HG02938 (cell line): ENCODE results near the gene LDB2.

Source experiments
- ATAC-seq: cut with Tn5 transposase; IDR thresholded peaks from one replicate; pipeline ENCODE4 v1.9.1; 2021; ENCODE audit warnings: mild to moderate bottlenecking, moderate library complexity; ENCODE audit not compliant: unreplicated experiment

LDB2 gene

DNA sequence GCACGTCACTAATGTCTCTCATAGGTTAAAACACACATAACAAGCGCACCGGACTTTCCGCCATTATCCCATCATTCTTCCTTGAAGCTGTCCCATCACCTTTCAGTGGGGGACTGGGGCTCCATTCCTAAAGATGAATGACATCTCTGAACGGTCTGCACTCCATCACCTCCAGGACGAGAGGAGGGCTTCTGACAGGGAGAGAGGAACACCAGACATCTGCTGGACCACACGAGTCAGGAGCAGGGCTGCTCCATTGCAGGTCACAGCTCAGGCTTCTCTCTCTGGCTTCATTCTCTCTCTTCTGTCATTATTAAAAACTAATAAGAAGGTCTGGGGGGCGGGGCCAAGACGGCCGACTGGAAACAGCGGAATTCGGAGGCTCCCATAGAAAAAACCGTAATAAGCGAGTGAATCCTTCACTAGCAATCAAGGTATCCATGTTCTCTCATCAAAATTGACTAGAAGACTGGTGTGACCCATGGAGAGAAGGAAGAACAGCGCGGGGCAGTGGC is 289.8 kb downstream of the LDB2 start:
- no peak for ATAC-seq

DNA sequence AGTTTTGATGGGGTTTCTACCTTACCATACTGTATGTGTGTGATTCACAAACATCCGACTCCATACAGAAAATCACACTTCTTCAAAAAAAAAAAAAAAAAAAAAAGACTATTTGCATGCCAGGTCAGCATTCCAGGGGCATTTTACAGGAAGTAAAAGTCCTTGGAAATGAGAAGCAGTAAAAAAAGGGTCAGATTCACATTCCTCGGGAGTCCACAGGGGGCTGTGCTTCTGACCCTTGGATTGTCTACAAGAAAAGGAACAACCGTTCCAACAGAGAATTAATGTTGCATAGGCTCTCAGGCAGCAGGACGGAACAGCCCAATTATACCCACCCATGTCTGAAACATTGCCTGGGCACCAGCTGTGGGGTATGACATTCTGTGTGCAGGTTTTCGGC is 290.3 kb downstream of the LDB2 start:
- no peak for ATAC-seq

DNA sequence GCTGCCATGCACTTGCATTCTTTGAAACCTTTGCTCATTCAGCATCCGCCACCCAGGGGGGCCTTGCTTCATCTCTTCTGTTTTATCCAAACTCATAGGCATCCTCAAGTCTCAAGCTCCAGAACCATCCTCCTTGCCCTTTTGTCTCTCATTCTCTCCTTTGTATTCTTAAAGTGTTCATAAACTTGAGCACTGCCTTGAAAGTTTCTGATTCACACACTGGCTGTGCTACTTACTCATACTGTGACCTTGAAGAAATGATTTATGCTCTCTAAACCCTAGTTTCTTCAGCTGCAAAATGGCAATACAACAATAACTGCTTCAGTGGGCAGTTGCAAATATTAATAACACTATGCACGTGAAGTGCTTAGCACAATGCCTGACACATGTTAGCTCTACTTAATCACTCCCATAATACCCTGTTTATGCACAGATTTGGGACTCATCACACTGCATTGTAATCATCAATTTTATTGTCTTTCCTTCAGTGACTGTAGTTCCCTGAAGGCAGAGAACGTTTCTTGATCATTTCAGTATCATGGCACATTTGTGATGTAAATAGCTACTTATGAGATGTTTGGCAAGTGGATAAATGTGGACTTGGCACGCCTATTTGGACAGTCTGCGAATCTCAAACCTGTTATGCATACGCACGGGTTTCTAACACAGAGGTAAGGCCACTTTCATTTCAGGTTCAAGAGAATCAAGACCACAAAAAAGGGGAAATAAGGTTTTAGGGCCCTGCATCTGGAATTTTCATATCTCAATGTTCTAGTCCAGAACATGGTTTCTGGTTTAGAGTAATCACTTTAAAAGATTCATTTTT is 291.0 kb downstream of the LDB2 start:
- ATAC-seq = no peak

DNA sequence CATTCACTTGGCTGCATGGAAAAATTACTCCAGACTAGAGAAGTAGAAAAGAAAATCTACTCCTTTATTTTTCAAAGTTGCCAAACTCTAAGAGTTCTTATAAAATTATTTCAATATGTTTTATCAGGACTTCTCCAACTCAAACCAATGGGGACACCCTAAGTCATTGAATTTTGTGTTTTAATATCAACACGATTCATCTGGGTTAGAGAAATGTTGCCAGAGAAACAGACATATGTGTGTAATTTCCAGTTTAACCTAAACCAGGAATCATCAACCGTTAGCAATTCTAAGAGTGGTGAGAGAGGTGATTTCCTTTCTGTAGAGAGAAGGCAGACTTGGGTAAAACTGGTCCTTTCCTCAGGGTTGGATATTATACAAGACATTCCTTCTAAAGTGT is 291.8 kb downstream of the LDB2 start:
- no peak for ATAC-seq

DNA sequence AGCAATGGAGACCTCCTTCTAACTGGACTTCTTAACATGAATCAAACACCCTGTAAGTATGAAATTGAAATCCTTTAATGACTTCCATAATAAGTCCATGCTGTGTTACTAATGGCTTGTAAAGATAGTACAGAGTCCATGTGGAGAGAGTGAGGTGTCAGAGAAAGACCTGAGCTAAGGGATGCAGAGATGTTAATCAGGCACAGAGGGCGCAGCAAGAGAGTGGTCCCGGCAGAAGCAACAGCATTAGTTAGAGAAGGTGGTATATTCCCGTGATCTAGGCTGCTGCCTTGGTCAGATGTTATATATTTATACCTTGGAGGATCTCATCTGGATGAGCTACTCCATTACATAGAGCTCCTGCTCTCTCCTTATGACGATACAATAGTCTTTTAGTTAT is 295.3 kb downstream of the LDB2 start:
- no peak for ATAC-seq

DNA sequence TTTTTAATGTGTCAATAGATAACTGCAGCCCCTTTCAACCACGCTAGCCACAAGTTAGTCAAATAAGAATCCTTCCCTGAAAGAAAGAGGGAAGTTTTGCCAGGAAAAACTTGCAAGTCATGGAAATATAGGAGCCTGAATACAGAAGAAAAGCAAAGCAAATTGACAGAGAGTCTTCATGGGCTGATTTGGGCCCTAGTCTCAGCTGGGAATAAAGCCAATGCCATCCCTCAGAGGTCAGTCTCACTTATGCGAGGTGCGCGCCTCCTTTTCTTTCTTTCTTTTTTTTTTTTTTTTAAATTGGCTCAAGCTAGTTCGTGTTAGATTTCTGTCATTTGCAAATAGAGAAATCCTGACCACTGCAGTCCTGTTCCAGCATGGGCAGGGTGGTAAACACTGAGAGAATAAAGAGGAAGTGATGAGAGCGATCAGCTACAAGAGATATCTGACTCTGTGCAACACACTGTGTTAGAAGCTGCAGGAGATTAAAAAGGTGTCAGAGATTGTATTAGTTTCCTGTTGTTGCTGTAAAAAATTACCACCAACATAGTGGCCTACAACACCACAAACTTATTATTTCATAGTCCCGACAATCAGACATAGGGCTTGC is 299.7 kb downstream of the LDB2 start:
- no peak for ATAC-seq

DNA sequence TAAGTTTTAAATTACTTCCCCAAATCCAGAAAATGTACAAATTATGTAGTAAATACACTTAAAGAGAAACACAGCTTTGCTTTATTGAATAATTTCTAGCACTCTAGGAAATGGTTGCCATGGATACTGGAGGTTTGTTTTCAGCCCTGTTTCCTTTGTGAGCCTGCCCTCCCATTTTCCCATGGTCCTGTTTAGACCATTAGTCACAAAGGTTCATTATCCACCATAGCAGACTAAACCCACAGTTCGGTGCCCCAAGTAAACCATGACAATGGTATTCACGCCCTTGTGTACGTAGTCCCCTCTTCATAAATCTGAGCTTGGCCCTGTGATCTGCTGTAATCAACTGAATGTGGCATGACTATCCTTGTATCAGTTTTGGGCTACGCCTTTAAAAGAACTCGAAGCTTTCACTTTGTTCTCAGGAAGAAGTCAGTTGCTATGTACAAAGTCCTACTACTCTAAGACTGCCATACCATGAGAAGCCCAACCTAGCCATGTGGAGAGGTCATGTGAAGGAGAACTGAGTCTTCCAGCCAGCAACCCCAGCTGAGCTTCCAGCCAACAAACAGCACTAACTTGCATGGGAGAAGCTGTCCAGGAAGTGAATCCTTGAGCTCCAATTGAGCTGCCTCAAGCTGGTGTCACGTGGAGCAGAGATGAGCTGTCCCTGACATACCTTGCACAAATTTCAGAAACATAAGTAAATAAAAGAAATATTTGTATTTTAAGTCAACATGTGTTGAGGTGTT is 300.4 kb downstream of the LDB2 start:
- no peak for ATAC-seq

DNA sequence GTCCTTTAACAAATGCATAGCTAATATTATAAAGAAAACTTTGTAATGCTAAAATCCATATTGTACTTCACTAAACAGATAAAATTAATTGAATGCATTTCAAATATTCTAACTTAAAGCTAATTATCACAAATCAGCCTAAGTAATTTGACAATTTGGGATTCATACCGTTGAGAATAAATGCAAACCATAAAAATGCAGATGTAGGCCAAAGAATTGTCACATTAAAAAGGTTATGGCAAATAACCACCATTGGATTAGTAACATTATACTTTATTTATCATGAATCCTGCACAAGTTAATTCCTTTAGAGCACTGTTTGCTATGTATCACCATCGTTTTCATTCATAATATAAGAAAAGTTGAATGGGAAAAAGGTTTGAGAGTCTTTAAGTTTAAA is 301.0 kb downstream of the LDB2 start:
- ATAC-seq = no peak

DNA sequence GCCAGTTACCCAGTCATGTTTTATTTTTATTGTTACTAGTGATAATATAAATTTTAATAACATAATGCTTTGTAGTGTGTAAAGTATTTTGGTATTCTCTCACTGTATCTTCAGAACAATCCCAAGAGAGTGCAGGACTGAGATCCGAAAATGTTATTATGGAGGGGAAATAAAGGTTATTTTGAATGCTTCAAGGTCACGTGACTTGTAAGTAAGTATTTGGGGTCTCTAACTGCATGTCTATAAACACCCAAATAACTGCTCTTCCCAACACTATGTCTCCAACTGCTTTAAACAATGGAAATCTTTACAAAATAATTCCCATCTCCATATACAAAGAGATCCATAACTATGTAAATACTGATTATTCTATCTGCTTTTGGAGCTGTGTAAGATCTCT is 302.2 kb downstream of the LDB2 start:
- ATAC-seq = no peak

DNA sequence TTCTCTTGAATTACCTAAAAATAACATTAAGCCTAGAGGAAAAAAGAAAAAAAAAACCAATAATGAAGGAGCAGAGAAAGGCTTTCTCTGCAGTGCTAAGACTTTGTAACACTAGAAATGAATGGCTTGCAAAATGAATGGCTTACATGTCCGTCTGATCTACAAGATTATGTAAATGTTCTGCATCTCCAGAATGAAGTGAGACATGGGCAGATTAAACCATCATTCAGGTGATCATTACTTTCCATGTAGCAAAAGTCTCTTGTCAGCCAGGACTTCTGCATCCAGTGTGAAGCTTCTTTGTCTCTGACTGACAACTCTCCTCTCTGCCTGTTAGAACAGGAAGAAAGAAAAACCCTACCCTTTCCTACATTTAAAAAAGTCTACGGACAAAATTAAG is 304.3 kb downstream of the LDB2 start:
- no peak for ATAC-seq

DNA sequence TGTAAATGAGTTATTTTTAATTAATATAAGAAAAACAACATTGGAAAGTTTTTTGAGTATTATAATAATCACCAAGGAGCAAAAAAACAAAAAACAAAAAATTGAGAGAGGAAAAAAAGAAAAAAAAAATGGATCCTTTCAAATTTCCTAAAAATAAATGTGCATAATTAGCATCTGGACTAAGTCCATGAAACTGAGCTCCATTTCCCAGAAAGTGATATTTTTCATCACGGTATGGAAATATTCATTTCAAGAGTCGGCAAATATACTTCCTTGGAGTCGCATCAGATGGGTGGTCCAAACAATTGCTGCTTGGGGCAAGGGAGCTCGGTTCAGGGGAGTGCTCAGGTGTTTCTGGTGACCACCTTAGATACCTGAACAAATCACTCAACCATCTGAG is 305.1 kb downstream of the LDB2 start:
- no peak for ATAC-seq

DNA sequence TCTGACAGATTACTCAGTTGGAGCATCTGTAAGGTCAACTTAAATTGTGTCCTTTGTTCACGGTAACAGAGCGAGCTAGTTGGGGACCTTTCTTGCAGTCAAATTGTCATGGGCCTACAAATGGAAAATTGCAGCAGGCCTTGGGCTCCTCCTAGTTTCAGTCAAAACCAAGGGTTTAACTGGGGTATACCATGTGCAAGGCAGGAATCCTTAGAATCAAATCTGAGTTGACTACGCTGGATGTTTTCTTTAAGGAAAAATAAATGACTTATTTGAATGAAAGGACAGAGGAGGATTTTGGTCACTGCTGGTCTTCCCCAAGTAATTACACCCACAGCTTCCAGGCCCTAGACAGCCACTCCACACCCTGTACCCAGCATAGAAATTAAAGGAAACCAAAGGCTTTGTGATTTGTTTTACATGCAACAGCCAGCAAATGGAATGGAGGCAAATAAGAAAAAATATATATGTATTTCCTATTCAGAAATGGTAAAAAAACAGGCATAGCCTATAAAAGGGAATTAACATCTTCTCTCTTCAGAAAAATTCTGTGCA is 307.1 kb downstream of the LDB2 start:
- ATAC-seq = no peak

DNA sequence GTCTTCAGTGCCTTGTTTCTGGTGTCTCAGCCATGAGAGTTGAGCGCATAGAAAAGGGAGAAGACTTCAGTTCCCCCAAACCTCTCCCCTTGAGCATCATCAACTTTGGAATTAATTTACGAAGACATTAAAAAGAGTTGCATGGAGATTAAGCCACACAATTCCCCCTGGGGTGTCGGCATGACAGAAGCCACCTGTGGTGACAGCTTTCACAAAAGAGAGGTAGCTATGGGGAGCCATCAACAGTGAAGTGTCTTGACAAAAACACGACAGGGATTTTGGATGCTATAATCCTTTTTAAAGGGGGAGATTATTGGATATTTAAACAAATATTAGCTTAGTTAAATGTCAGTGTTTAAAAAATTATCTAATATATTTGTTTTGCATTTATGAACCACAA is 307.6 kb downstream of the LDB2 start:
- no peak for ATAC-seq

DNA sequence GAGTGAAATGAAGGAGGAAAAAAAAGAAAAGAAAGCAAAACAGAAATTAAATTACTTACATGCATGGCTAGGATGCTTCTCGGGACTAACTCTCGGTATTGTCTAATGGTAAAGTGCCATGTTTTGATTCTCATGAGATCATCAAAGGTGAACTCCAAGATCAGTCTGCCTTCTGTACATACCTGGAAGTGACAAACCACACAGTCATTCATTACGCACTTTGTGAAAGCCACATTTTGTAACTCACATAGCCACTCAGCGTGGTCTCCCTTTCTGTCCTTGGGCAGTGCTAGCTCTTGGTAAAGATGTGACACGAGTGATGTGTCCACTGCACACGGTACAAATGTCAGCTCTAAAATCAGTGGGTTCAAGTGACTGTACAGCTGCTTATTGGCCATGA is 309.8 kb downstream of the LDB2 start:
- no peak for ATAC-seq

DNA sequence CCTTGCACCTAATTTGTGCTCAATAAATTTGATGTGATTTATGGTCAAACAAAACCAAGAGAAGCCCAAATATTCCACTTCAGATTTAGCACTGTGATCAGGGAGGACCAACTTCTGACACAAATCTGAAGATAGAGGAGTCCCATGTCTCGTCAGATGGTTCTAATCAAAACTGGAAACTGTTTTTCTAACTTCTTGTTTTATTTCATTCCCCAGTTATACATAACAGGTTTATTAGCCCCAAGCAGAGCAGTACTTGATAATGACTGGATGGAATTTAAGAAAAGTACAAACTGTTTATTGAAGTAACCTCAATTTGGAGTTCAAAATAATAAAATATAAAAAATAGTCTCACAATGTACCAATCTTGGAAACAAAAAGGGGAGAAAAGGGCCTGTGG is 310.3 kb downstream of the LDB2 start:
- ATAC-seq = no peak

DNA sequence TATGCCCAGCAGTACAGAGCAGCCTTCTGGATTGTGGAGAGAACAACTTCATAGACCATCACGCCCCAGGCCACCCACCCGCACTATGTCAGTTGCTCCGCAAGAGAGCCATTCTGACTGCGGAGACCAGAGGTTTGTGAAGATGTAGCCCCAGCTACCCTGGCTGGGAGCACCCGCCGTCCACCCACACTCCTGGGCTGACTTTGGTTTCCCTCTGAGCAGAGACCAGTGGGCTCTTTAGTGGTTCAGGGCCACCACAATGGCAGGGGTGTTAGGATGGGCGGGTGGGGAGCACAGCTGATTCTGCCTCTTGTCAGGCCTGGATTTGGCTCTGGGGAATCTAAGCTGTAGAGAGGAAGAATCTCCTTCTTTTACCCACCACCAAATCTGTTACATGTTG is 313.4 kb downstream of the LDB2 start:
- no peak for ATAC-seq

DNA sequence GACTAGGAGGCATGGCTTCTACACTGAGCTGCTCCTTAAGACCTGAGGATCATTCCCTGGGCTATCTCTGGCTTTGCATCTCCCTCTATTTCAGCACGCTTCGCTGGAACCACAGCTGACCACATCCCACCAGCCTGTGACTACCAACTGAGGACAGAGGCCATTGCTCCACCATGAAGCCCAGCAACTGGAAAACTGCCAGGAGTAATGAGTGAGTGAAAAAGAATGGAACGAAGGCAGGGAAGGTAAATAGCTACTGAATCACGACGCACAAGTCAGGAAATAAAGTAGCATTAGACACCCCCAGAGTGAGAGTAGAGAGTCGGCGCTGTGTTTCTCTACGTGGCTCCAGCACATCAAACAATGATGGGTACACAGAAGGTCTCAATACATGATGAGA is 314.7 kb downstream of the LDB2 start:
- no peak for ATAC-seq

DNA sequence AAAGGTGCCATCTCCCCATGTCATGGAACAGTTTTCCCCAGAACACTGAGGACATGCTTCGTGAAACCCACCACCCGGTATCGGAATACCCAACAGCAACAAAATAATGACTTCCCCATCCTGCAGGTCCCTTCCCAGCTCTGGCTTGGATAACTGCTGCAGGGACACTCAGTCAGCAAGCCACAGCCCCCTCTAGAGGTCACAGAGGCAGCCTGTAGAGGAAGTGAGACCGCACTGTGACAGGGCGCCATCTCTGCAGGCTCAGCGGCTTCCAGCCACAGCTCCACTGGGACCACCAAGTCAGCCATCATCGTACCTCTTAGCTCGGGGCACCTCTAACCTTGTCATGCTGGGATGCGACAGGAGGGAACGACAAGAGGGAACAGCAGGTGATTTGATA is 315.9 kb downstream of the LDB2 start:
- ATAC-seq = no peak

DNA sequence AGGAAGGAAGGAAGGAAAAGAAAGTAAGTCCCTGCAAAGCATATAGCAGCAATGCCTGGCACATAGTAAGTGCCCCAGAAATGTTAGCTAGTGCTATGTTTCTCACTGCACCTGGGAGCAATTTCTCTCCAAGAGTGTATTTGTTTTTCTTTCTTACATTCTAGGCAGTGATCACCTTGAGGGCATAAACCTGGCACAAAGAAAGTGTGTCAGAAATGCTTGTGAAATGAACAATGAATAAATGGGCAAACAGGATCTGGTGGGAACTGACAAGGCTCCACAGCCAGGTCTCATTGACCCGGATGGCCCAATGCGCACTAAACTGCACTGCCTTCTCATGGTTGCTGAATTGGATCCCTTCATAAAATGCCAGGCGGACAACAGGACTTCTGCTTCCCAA is 316.4 kb downstream of the LDB2 start:
- no peak for ATAC-seq

DNA sequence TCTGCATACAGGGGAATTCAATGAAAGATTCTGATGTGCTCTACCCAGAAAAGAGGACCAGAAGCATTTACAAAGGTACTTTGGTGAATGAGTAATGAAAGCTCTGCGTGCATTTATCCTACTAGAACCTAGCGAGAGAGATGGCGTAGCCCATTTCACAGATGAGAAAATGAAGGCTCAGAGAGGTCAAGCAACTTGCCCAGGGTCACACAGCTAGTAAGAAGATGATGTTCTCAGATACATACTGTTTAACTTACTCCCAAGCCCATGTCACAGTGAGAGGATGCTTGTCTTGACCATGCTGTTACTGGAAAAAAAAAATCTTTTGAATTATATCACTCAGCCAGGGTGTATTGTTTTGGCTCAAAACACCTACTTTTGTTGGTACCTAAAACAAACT is 317.3 kb downstream of the LDB2 start:
- ATAC-seq = no peak

DNA sequence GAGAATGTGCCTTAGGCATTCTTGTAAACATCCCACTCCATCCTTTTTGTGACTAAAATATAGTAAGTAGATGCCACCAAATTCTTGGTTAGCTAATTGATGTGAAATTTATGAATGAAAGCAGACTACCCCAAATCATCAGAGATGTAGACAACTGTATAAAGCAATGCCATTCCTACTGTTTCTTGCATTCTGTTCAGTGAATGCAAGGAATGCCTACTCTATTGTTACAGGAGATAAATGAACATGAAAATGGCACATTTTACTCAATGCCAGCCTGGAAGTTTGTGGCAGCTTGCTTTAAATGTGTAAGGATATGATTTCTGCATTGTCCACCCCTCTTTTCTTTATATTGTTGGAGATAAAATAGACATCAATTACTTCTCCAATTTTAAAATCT is 317.9 kb downstream of the LDB2 start:
- ATAC-seq = no peak

DNA sequence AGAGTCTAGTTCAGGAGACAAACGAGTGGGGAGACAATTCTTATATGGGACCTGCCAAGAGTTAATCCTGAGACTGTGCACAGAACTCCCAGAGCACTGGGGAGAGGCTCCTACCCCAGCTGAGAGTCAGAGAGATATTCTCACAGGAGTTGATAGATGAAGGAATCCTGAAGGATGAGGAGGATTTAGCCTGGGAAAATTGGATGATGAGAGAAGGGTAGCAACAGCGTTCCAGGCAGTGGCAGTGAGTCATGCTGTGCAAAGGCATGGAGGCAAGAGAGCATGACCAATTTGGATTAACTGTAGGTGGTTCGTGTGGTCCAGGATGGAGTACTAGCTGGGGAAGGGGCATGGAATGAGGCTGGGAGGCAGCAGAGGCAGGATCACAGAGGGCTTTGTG is 318.6 kb downstream of the LDB2 start:
- no peak for ATAC-seq
